HepG2 (cell line): ENCODE measurements around the gene PHACTR3.

ENCODE experiments used
- POLR2A ChIP-seq, 2 experiments: IDR thresholded peaks; 2 replicates each; pipeline ENCODE4 v1.6.1; 2011; ENCODE audit warnings: low read depth in 2 of 2, low read length in 2 of 2, mild to moderate bottlenecking in 1 of 2, moderate library complexity in 1 of 2; ENCODE audit not compliant: insufficient read depth in 1 of 2
- REST ChIP-seq, 2 experiments: IDR thresholded peaks; 2 replicates each; pipeline ENCODE4 v1.6.1; 2011 to 2012; ENCODE audit warnings: low read length in 2 of 2, borderline replicate concordance in 1 of 2, low read depth in 1 of 2, mild to moderate bottlenecking in 1 of 2, moderate library complexity in 1 of 2

- TF ChIP-seq REST (IDR thresholded peaks at IDR 0.05; ENCODE audit: borderline replicate concordance in 1 of 2, low read depth in 1 of 2, low read length in 2 of 2) (no peak), POLR2A (IDR thresholded peaks at IDR 0.05; ENCODE audit: insufficient read depth in 1 of 2, low read depth in 2 of 2, low read length in 2 of 2) (no peak)
These were observed 23.8 kb downstream of the PHACTR3 start for GRCh38 chr20:59628171-59628570.
